IMR-90 (cell line): ENCODE measurements around the gene CST3. TPM values are rescaled to one million over a fixed set of nuclear protein-coding genes. Genes with fewer than 3 reads are reported as not detected.

Experiments
- ATAC-seq: fragments of 200-7000 bp; cut with Tn5 transposase; 2 replicates; pipeline ENCODE4 v1.9.1; 2020; ENCODE audit warnings: low read depth, mild to moderate bottlenecking, moderate library complexity
- BruUV-seq: library from RNA; stranded (reverse); fragments of 400-500 nt; replicated peaks from 2 replicates; lab custom pipeline; 2021; lab: Mats Ljungman, UMichigan
- CTCF ChIA-PET: fragments of 300-600 bp; formaldehyde crosslinking; extraction: SDS; loops from one replicate; lab custom pipeline; 2021; ENCODE audit warnings: antibody characterized with exemption; lab: Yijun Ruan, JAX
- POLR2A ChIA-PET: fragments of 300-600 bp; sonication (Branson Sonifier 250); formaldehyde crosslinking; loops from one replicate; lab custom pipeline; 2022; ENCODE audit warnings: antibody characterized with exemption; ENCODE audit not compliant: unreplicated experiment; lab: Charles Lee
- DNase-seq: peaks from one replicate; pipeline ENCODE4 v3.0.0; 2013
- H2AFZ ChIP-seq: replicated peaks from 2 replicates; pipeline ENCODE3; 2013; ENCODE audit warnings: low read length, mild to moderate bottlenecking; ENCODE audit not compliant: poor library complexity
- H2AK5ac ChIP-seq: 2 replicates; pipeline ENCODE4 v1.6.1; 2013; ENCODE audit warnings: low read depth, low read length, inconsistent platforms
- H2AK9ac ChIP-seq: replicated peaks from 2 replicates; pipeline ENCODE3; 2013; ENCODE audit warnings: mild to moderate bottlenecking, low read depth, low read length, moderate library complexity; ENCODE audit not compliant: poor library complexity
- H2BK120ac ChIP-seq: 2 replicates; pipeline ENCODE4 v1.6.1; 2013; ENCODE audit warnings: low read depth, low read length, inconsistent platforms
- H2BK15ac ChIP-seq: 3 replicates; pipeline ENCODE4 v1.6.1; 2013; ENCODE audit warnings: low read depth, low read length, inconsistent platforms
- H2BK20ac ChIP-seq: 2 replicates; pipeline ENCODE4 v1.6.1; 2013; ENCODE audit warnings: low read depth, mild to moderate bottlenecking, inconsistent platforms, low read length, moderate library complexity
- H2BK5ac ChIP-seq: 2 replicates; pipeline ENCODE4 v1.6.1; 2013; ENCODE audit warnings: mild to moderate bottlenecking, low read depth, low read length, inconsistent platforms; ENCODE audit not compliant: poor library complexity, severe bottlenecking
- H3K14ac ChIP-seq: replicated peaks from 2 replicates; pipeline ENCODE4 v1.6.1; 2013; ENCODE audit warnings: low read depth, low read length, inconsistent platforms
- H3K18ac ChIP-seq: 2 replicates; pipeline ENCODE4 v1.6.1; 2013; ENCODE audit warnings: low read depth, low read length, control low read depth
- H3K23ac ChIP-seq: 2 replicates; pipeline ENCODE4 v1.6.1; 2013; ENCODE audit warnings: low read depth, low read length, inconsistent platforms
- H3K27ac ChIP-seq: 2 replicates; pipeline ENCODE4 v1.5.1; 2013; ENCODE audit warnings: mild to moderate bottlenecking, control low read depth, low read length; ENCODE audit not compliant: insufficient read depth
- H3K27me3 ChIP-seq: 2 replicates; pipeline ENCODE4 v1.6.1; 2013; ENCODE audit warnings: low read length; ENCODE audit not compliant: control insufficient read depth, insufficient read depth
- H3K36me3 ChIP-seq: 2 replicates; pipeline ENCODE4 v1.6.1; 2013; ENCODE audit warnings: low read length, mixed read lengths; ENCODE audit not compliant: control insufficient read depth, insufficient read depth
- H3K4ac ChIP-seq: 2 replicates; pipeline ENCODE4 v1.6.1; 2013; ENCODE audit warnings: low read depth, low read length, inconsistent platforms
- H3K4me1 ChIP-seq: 2 replicates; pipeline ENCODE4 v1.6.1; 2013; ENCODE audit warnings: low read length, mixed read lengths; ENCODE audit not compliant: control insufficient read depth, insufficient read depth
- H3K4me2 ChIP-seq: 2 replicates; pipeline ENCODE4 v1.6.1; 2013; ENCODE audit warnings: low read depth, mild to moderate bottlenecking, control low read depth, low read length, moderate library complexity
- H3K4me3 ChIP-seq: 2 replicates; pipeline ENCODE4 v1.5.1; 2013; ENCODE audit warnings: low read depth, mild to moderate bottlenecking, control low read depth, low read length, moderate library complexity; ENCODE audit not compliant: insufficient read depth
- H3K56ac ChIP-seq: 2 replicates; pipeline ENCODE4 v1.6.1; 2013; ENCODE audit warnings: low read length, inconsistent platforms; ENCODE audit not compliant: insufficient read depth; ENCODE audit errors: extremely low read depth
- H3K79me1 ChIP-seq, 2 experiments: 2 replicates each; pipeline ENCODE4 v1.6.1; 2013; ENCODE audit warnings: low read length in 2 of 2, inconsistent platforms in 1 of 2, low read depth in 1 of 2
- H3K9ac ChIP-seq: 2 replicates; pipeline ENCODE4 v1.6.1; 2013; ENCODE audit warnings: low read depth, low read length, control low read depth
- H3K9me1 ChIP-seq: 2 replicates; pipeline ENCODE4 v1.6.1; 2013; ENCODE audit warnings: low read length, inconsistent platforms; ENCODE audit not compliant: insufficient read depth
- H3K9me3 ChIP-seq: 2 replicates; pipeline ENCODE4 v1.6.1; 2013; ENCODE audit warnings: low read length; ENCODE audit not compliant: control insufficient read depth, insufficient read depth
- H4K20me1 ChIP-seq: 2 replicates; pipeline ENCODE4 v1.6.1; 2013; ENCODE audit warnings: low read length, inconsistent platforms; ENCODE audit not compliant: insufficient read depth
- H4K5ac ChIP-seq: 2 replicates; pipeline ENCODE4 v1.6.1; 2013; ENCODE audit warnings: mild to moderate bottlenecking, low read depth, low read length, control low read depth
- H4K8ac ChIP-seq, 2 experiments: 2 replicates each; pipeline ENCODE4 v1.6.1; 2013; ENCODE audit warnings: low read depth in 2 of 2, low read length in 2 of 2, control low read depth in 1 of 2, inconsistent platforms in 1 of 2
- H4K91ac ChIP-seq: 2 replicates; pipeline ENCODE4 v1.6.1; 2013; ENCODE audit warnings: low read depth, low read length, inconsistent platforms; ENCODE audit not compliant: insufficient read depth
- BHLHE40 ChIP-seq: fragments of 150-350 bp; IDR thresholded peaks from 2 replicates; pipeline ENCODE4 v1.6.1; 2016; ENCODE audit warnings: mild to moderate bottlenecking, low read depth, low read length
- CEBPB ChIP-seq: IDR thresholded peaks from 2 replicates; pipeline ENCODE4 v1.6.1; 2012; ENCODE audit warnings: low read depth, low read length, improper control_type of control experiment
- CTCF ChIP-seq: conservative IDR thresholded peaks from 2 replicates; pipeline ENCODE4 v1.5.1; 2012; ENCODE audit warnings: mild to moderate bottlenecking, low read depth, low read length, improper control_type of control experiment
- ELK1 ChIP-seq: fragments of 150-350 bp; IDR thresholded peaks from 2 replicates; pipeline ENCODE4 v1.6.1; 2016; ENCODE audit warnings: low read depth, mild to moderate bottlenecking, low read length, moderate library complexity, borderline replicate concordance
- FOS ChIP-seq: fragments of 150-350 bp; IDR thresholded peaks from 2 replicates; pipeline ENCODE4 v1.6.1; 2016; ENCODE audit warnings: low read depth, low read length
- MAFK ChIP-seq: IDR thresholded peaks from 2 replicates; pipeline ENCODE4 v1.6.1; 2012; ENCODE audit warnings: low read depth, low read length, improper control_type of control experiment
- MAZ ChIP-seq: IDR thresholded peaks from 2 replicates; pipeline ENCODE4 v1.6.1; 2012; ENCODE audit warnings: low read depth, mild to moderate bottlenecking, low read length, improper control_type of control experiment, moderate library complexity, borderline replicate concordance
- MXI1 ChIP-seq: IDR thresholded peaks from 2 replicates; pipeline ENCODE4 v1.6.1; 2012; ENCODE audit warnings: low read depth, mild to moderate bottlenecking, low read length, moderate library complexity, borderline replicate concordance
- NFE2L2 ChIP-seq: fragments of 150-350 bp; IDR thresholded peaks from 2 replicates; pipeline ENCODE4 v1.6.1; 2016; ENCODE audit warnings: low read depth, mild to moderate bottlenecking, low read length
- RAD21 ChIP-seq: IDR thresholded peaks from 2 replicates; pipeline ENCODE4 v1.6.1; 2012; ENCODE audit warnings: low read length, improper control_type of control experiment
- RCOR1 ChIP-seq: IDR thresholded peaks from 2 replicates; pipeline ENCODE4 v1.6.1; 2012; ENCODE audit warnings: mild to moderate bottlenecking, low read length, improper control_type of control experiment; ENCODE audit not compliant: insufficient replicate concordance
- RFX5 ChIP-seq: IDR thresholded peaks from 2 replicates; pipeline ENCODE4 v1.8.0; 2012; ENCODE audit warnings: low read depth, mild to moderate bottlenecking, low read length, moderate library complexity
- WGBS, 2 experiments: methylation state at CpG; one replicate each; pipeline versions ENCODE4 v1.1.5 to v1.1.7; 2013; ENCODE audit warnings: missing lambda C conversion rate in 2 of 2; ENCODE audit not compliant: insufficient read length in 1 of 2; ENCODE audit errors: extremely low coverage in 2 of 2; 5-methylcytosine and 5-hydroxymethylcytosine counted together
- dilution Hi-C: fragments of 300-500 bp; cut with HindIII; formaldehyde crosslinking; loops from one replicate; pipeline ENCODE4 v1.14.3; 2018; ENCODE audit warnings: low sequenced_read_pairs; ENCODE audit not compliant: unreplicated experiment
- in situ Hi-C: fragments of 300-500 bp; cut with MboI; formaldehyde crosslinking; loops from 3 replicates; pipeline ENCODE4 v1.14.3; 2019; ENCODE audit warnings: low sequenced_read_pairs, inconsistent platforms, mixed read lengths
- intact Hi-C: fragments of 100-400 bp; cut with micrococcal nuclease; formaldehyde crosslinking; loops from 2 replicates; pipeline ENCODE4 v1.10.0; 2022
- polyA plus RNA-seq, 3 experiments: library from polyadenylated mRNA; depleted of rRNA; stranded (reverse); fragments of >200 nt; gene quantifications; 2 replicates each; pipeline ENCODE4 v1.2.3, GENCODE V29; 2012; ENCODE audit warnings: low replicate concordance in 1 of 3
- total RNA-seq: library from RNA; depleted of rRNA; stranded (reverse); fragments of >200 nt; gene quantifications from 2 replicates; pipeline ENCODE4 v1.2.3, GENCODE V29; 2012
- TF ChIP-seq, protein P1 (sequence below): fragments of 150-350 bp; IDR thresholded peaks from 2 replicates; pipeline ENCODE4 v1.6.1; 2017; ENCODE audit warnings: mild to moderate bottlenecking, antibody characterized with exemption, low read length, low read depth

The CST3 gene
- total and polyA plus RNA-seq, 2 of the 4 experiments (the other 2 are of a cell fraction) = 26.0 to 471 TPM

- WGBS, 2 experiments = no CpG with 5 or more reads among the region's 4 CpGs
- peak overlapping the region; percentile 96 for H3K4me3 ChIP-seq
- H4K5ac ChIP-seq = peak overlapping the region; percentile 5; the same call in 1 of the 2 replicates
- ATAC-seq = no peak
- TF ChIP-seq CEBPB = no peak
- TF ChIP-seq, protein P1, sequence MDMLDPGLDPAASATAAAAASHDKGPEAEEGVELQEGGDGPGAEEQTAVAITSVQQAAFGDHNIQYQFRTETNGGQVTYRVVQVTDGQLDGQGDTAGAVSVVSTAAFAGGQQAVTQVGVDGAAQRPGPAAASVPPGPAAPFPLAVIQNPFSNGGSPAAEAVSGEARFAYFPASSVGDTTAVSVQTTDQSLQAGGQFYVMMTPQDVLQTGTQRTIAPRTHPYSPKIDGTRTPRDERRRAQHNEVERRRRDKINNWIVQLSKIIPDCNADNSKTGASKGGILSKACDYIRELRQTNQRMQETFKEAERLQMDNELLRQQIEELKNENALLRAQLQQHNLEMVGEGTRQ = no peak
- no peak for TF ChIP-seq NFE2L2
- TF ChIP-seq MAFK = no peak
- no peak for TF ChIP-seq BHLHE40
- no peak for TF ChIP-seq MAZ
- no peak for TF ChIP-seq RCOR1
- no peak for TF ChIP-seq RAD21
- no peak for TF ChIP-seq CTCF
- TF ChIP-seq MXI1 = no peak
- no peak for TF ChIP-seq ELK1
- no peak for TF ChIP-seq FOS
- no peak for TF ChIP-seq RFX5
- POLR2A ChIA-PET = no interaction called here
- BruUV-seq = no TSS peak
- H3K18ac ChIP-seq = no peak overlapping the region
- H3K9ac ChIP-seq = peak overlapping the region; percentile 96
- H2BK5ac ChIP-seq = no peak overlapping the region
- H4K20me1 ChIP-seq = peaks cover 6% of the 10 kb centered on the region; the same call in 1 of the 2 replicates
- H2AK5ac ChIP-seq = no peak overlapping the region
- H2BK15ac ChIP-seq = no peak overlapping the region
- H3K79me1 ChIP-seq = peaks cover 17 to 29% of the 10 kb centered on the region in 2 experiments
- DNase-seq = no peak
- H3K27me3 ChIP-seq = no peaks in the 10 kb centered on the region
- H3K9me1 ChIP-seq = peaks cover 6% of the 10 kb centered on the region; the same call in 1 of the 2 replicates
- H3K23ac ChIP-seq = peak overlapping the region; percentile 59
- H4K8ac ChIP-seq = peak overlapping the region in 1 of 2 experiments; percentile 73; a peak in 1 of 4 replicates
- H2BK20ac ChIP-seq = no peak overlapping the region
- dilution Hi-C loops = no loop called here
- H3K56ac ChIP-seq = peak overlapping the region; percentile 29; the same call in 1 of the 2 replicates
- no peaks in the 10 kb centered on the region for H3K9me3 ChIP-seq
- H4K91ac ChIP-seq = no peak overlapping the region
- in situ Hi-C loops = loop anchor here (25.0 kb wide), 2 partner anchors 1625 to 1775 kb away; partner anchors contain the start of gene GINS1
- peak overlapping the region; percentile 90 for H3K4me2 ChIP-seq
- H2AK9ac ChIP-seq = peak overlapping the region; percentile 84
- H2AFZ ChIP-seq = peak overlapping the region; percentile 84
- 0 out of 2 replicates have a peak overlapping the region, but pooled peaks have one; percentile 11 for H3K14ac ChIP-seq
- H2BK120ac ChIP-seq = no peak overlapping the region
- intact Hi-C loops = loop anchor here (5.0 kb wide), 1 partner anchor 275 kb away; the partner anchor contains the start of gene GZF1
- peak overlapping the region; percentile 65; the same call in 1 of the 2 replicates for H3K4ac ChIP-seq
- H3K27ac ChIP-seq = peak overlapping the region; percentile 98; the same call in 1 of the 2 replicates
- H3K4me1 ChIP-seq = peaks cover 9% of the 10 kb centered on the region
- CTCF ChIA-PET = no interaction called here
- H3K36me3 ChIP-seq = peaks cover 16% of the 10 kb centered on the region
These were observed 860 bp downstream of the CST3 start for GRCh38 chr20:23636908-23637281.
